Lung (tissue), 12 donors: ENCODE results near the gene LCN1. TPM values are rescaled to one million over a fixed set of nuclear protein-coding genes. Genes with fewer than 3 reads are reported as not detected.

Source experiments
- ATAC-seq: fragments of 200-7000 bp; cut with Tn5 transposase; one replicate; pipeline ENCODE4 v1.9.1; 2020; ENCODE audit warnings: moderate number of reproducible peaks; ENCODE audit not compliant: insufficient read depth, low FRiP score
- DNase-seq, 3 donors: peaks; one replicate each; pipeline ENCODE4 v3.0.0-alpha.2; 2013 to 2017
- H3K27ac ChIP-seq, 2 donors: one replicate each; pipeline ENCODE4 v1.5.1; 2013; ENCODE audit warnings: mild to moderate bottlenecking in 2 of 2, moderate library complexity in 2 of 2, control low read depth in 1 of 2, inconsistent platforms in 1 of 2, low read depth in 1 of 2, low read length in 1 of 2
- H3K27me3 ChIP-seq, 3 donors: one replicate each; pipeline ENCODE4 v1.5.1; 2013; ENCODE audit warnings: low read length in 2 of 3; ENCODE audit not compliant: control insufficient read depth in 3 of 3, insufficient read depth in 3 of 3
- H3K36me3 ChIP-seq, 4 donors: one replicate each; pipeline ENCODE4 v1.5.1; 2013; ENCODE audit warnings: low read length in 4 of 4, mild to moderate bottlenecking in 1 of 4, moderate library complexity in 1 of 4; ENCODE audit not compliant: control insufficient read depth in 4 of 4, insufficient read depth in 4 of 4
- H3K4me1 ChIP-seq, 5 donors: one replicate each; pipeline ENCODE4 v1.5.1; 2013; ENCODE audit warnings: low read length in 5 of 5, mild to moderate bottlenecking in 2 of 5, moderate library complexity in 1 of 5; ENCODE audit not compliant: control insufficient read depth in 5 of 5, insufficient read depth in 5 of 5
- H3K4me3 ChIP-seq: one replicate; pipeline ENCODE4 v1.5.1; 2013; ENCODE audit warnings: mild to moderate bottlenecking, control low read depth, moderate library complexity
- H3K9ac ChIP-seq, 2 donors: one replicate each; pipeline ENCODE4 v1.5.1; 2013; ENCODE audit warnings: low read length in 2 of 2, control low read depth in 1 of 2; ENCODE audit not compliant: insufficient read depth in 1 of 2
- H3K9me3 ChIP-seq, 4 donors: one replicate each; pipeline ENCODE4 v1.5.1; 2013; ENCODE audit warnings: low read length in 3 of 4, mild to moderate bottlenecking in 1 of 4, moderate library complexity in 1 of 4; ENCODE audit not compliant: control insufficient read depth in 4 of 4, insufficient read depth in 3 of 4
- WGBS, 2 donors: extraction: QIAGEN DNeasy Blood & Tissue Kit; methylation state at CpG; one replicate each; pipeline ENCODE4 v1.1.7; 2013; 5-methylcytosine and 5-hydroxymethylcytosine counted together
- polyA plus RNA-seq, 2 donors: library from polyadenylated mRNA; stranded (reverse); fragments of 200-250 nt; gene quantifications; one replicate each; pipeline ENCODE4 v1.2.1, GENCODE V29; 2013
- total RNA-seq, 2 donors: library from RNA; depleted of rRNA in 1 of 2; stranded (reverse); fragments of >200 nt in 1 of 2; gene quantifications; one replicate each; pipeline ENCODE4 v1.2.1, GENCODE V29; 2014 to 2021
- TF ChIP-seq, protein P1 (sequence below): IDR thresholded peaks from 2 replicates; pipeline ENCODE4 v1.5.1; 2012; ENCODE audit warnings: mild to moderate bottlenecking; ENCODE audit errors: control extremely low read depth, extremely low read depth
- donor health status: control.
- donor health status: control.
- donor health status: Bipolar disorder and iron deficiency.
- donor health status: healthy.
- donor health status: DM: yes; HTN: yes; CAD: no.

LCN1 gene
- total and polyA plus RNA-seq, 4 donors = not detected

DNA sequence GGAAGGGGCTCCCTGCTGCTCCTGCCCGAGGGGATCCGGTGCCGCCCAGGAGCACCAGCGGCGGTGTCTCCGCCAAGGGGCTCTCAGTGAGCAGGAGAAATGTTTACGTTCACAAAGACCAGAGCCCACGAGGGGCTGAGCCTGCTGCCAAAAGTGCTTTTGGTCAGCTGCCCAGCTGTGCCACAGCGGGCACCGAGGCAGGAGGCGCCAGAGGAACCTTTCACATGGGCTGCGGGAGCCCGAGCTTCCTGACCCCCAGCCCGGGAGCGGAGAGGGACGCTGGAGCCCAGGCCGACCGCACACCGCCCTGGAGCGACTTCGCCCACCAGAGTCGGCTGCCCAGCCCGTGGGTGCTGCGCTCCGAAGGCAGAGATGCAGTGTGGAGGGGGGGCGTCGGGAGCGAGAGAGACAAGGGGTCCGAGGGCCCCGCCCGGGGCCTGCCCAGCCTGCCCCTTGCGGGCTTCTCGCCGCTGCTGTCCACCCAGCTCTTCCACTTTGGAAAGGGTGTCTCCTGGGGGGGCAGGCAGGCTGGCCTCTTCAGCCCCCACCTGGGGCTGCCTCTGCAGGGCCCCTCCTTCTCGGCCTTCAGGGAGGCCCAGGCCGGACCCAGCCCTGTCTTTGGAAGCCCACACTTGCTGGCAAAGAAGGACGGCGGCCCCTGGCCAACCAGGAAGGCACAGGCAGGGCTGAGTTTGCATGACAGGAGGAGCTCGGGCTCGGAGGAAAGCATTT is 33.8 kb upstream of the LCN1 start:
- H3K36me3 ChIP-seq = peaks cover 0 to 45% (median 28%) of the 10 kb centered on the region in 4 donors
- H3K27me3 ChIP-seq = no peaks in the 10 kb centered on the region
- no peak for ATAC-seq
- H3K9me3 ChIP-seq = no peaks in the 10 kb centered on the region
- no peak overlapping the region for H3K4me3 ChIP-seq
- TF ChIP-seq, protein P1, sequence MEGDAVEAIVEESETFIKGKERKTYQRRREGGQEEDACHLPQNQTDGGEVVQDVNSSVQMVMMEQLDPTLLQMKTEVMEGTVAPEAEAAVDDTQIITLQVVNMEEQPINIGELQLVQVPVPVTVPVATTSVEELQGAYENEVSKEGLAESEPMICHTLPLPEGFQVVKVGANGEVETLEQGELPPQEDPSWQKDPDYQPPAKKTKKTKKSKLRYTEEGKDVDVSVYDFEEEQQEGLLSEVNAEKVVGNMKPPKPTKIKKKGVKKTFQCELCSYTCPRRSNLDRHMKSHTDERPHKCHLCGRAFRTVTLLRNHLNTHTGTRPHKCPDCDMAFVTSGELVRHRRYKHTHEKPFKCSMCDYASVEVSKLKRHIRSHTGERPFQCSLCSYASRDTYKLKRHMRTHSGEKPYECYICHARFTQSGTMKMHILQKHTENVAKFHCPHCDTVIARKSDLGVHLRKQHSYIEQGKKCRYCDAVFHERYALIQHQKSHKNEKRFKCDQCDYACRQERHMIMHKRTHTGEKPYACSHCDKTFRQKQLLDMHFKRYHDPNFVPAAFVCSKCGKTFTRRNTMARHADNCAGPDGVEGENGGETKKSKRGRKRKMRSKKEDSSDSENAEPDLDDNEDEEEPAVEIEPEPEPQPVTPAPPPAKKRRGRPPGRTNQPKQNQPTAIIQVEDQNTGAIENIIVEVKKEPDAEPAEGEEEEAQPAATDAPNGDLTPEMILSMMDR = no peak
- DNase-seq = no peak
- H3K9ac ChIP-seq = no peak overlapping the region
- WGBS, 2 donors = 96 to 97% methylated on average over 39 to 40 of the region's 40 CpGs
- H3K27ac ChIP-seq = no peak overlapping the region
- no peaks in the 10 kb centered on the region for H3K4me1 ChIP-seq

DNA sequence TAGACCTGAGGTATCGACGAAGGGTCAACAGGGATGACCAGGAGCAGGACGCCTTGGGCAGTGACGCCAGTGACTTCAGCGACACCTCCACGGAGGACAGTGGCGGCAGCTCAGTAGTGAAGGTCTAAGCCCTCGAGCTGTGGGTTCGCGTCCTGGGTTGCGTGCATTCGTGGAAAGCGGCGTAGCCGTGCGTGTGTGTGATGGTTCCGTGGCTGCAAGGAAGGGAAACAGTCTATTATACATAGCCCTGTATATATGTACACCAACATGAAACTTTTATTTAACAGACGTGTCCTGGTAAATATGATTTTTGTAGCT is 33.3 kb upstream of the LCN1 start:
- Histone ChIP-seq H3K4me3 (no peak overlapping the region), H3K27ac (no peak overlapping the region), H3K4me1 (no peaks in the 10 kb centered on the region), H3K36me3 (peaks cover 0 to 45% (median 28%) of the 10 kb centered on the region in 4 donors), H3K27me3 (no peaks in the 10 kb centered on the region), H3K9ac (no peak overlapping the region), H3K9me3 (no peaks in the 10 kb centered on the region)
- no peak for DNase-seq
- TF ChIP-seq, protein P1 = no peak
- no peak for ATAC-seq
- 96 to 97% methylated on average over 18 of the region's 18 CpGs for WGBS, 2 donors

GRCh38 chr9:135488527-135488926 is 32.7 kb upstream of the LCN1 start:
- no peaks in the 10 kb centered on the region for H3K4me1 ChIP-seq
- no peak overlapping the region for H3K9ac ChIP-seq
- 92 to 93% methylated on average over 17 of the region's 17 CpGs for WGBS, 2 donors
- no peak for ATAC-seq
- DNase-seq = no peak
- peaks cover 0 to 44% (median 25%) of the 10 kb centered on the region in 4 donors for H3K36me3 ChIP-seq
- no peaks in the 10 kb centered on the region for H3K9me3 ChIP-seq
- TF ChIP-seq, protein P1 = no peak
- H3K4me3 ChIP-seq = no peak overlapping the region
- no peaks in the 10 kb centered on the region for H3K27me3 ChIP-seq
- H3K27ac ChIP-seq = no peak overlapping the region
